K562 treated with DMSO at 1 percent for 48 hours (cell line): ENCODE measurements around the gene CAPN1. TPM values are rescaled to one million over a fixed set of nuclear protein-coding genes. Genes with fewer than 3 reads are reported as not detected.

Experiments used
- total RNA-seq: library from RNA; unstranded; fragments of 300-600 nt; gene quantifications from 2 replicates; pipeline ENCODE4 v1.2.3, GENCODE V29; 2022; ENCODE audit warnings: low replicate concordance; ENCODE audit errors: extremely low read depth

Gene CAPN1
- not detected in 2 replicates for total RNA-seq

DNA sequence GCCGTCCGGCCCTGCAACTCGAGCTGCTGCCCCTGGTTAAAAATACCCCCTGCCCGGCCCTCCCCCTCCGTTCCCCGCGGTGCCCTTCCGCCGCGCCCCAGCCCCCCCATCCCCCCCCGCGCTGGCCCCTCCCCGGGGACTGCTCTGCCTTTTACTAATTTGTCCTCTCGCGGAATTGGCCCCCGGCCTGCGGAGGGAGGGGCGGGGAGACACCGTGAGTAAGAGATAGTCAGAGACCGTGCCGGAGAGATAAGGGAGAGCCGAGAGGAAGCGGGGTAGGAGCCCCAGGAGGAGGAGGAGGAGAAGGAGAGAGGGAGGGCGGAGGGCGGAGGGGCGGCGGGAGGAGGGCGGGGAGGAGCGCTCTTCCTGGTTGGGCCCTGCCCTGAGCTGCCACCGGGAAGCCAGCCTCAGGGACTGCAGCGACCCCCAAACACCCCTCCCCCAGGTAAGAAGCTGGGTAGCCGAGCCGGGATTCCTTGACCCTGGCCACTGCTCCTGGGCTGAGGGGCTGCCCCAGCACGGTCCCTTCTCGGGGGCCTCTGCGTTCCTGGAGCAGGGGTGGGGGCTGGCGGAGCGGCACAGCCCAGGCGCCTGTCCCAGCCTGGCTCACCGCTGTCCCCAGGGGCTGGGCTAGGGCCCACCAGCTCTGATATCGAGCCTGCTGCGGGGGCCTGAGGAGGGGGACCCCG is at the start of gene CAPN1:
Gene CAPN1 (plus strand): TSS at position 360 of the 689 bp plus-strand sequence. CDS start 774 bp downstream, outside the sequence.

DNA sequence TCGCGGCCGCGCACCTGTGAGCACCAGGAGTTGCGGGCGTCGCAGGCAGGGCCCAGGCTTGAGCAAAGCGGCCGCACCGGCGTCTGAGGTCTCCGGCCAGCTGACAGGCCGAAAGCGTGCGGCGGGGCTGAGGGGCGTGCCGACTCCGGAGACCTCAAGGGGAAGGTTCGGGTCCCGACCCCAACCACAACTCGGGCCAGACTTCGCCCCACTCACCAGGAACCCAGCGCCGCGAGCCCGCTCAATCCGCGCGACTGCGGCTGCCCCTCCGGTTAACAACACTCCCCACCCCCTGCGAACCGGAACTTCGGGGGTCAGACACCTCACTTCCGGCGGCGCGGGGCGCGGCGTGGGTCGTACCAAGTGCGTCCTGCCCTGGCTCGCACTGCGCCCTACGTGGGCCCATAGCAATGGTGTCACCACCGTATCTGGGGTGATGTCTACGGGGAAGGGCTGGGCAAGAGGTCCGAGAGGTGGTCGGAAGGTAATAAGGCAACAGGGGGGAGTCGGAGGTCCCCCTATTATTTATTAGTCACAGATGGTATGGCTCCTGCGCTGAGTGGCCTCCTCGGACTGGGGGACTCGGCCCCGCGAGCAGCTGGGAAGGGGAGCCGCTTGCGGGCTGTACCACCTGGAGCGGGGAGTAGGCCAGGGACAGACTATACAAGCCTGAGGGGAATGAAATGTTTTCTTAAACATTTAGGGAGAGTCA is 47.3 kb upstream of the CAPN1 start, which contains the start of gene SYVN1:
Gene SYVN1 (minus strand): TSS at position 280 of the 712 bp plus-strand sequence. CDS start 918 bp downstream, outside the sequence.

DNA sequence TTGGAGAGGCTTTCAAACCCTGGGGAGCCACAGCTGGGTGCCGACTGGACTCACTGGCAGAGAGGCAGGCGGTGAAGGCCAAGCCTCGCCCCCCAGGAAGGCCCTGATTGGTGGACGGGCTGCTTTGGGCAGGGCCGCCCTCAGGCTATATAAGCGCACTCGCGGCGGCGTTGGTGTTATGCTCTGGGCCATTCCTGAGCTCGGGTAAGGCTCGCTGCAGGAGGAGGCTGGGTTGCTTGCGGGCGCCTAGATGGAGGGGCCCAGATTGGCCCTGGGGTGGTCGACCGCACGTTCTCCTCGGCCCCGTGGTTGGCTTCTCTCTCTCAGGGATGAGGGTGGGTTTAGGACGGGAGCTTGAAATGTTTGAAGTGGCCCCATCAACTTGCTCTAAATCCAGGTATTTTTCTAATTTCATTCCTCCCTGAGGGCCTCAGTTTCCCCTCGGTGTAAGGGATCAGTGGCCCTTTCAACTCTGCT is 11.6 kb upstream of the CAPN1 start, which contains the start of gene SPDYC:
Gene SPDYC (plus strand): TSS at position 176 of the 477 bp plus-strand sequence. CDS start 1,125 bp downstream, outside the sequence.

Other genes with a start within 250 kb of the CAPN1 start
- not detected in 2 replicates for gene GPHA2, start 246.0 kb upstream of the CAPN1 start, total RNA-seq
- not detected in 2 replicates for gene MAJIN, start 209.8 kb upstream of the CAPN1 start, total RNA-seq
- not detected in 2 replicates for gene BATF2, start 185.0 kb upstream of the CAPN1 start, total RNA-seq
- gene ARL2, start 167.8 kb upstream of the CAPN1 start, total RNA-seq, result not detected in 2 replicates
- gene SNX15, start 154.5 kb upstream of the CAPN1 start, total RNA-seq, result not detected in 2 replicates
- gene SAC3D1, start 140.7 kb upstream of the CAPN1 start, total RNA-seq, result not detected in 2 replicates
- gene NAALADL1, start 123.4 kb upstream of the CAPN1 start, total RNA-seq, result not detected in 2 replicates
- not detected in 2 replicates for gene CDCA5, start 97.9 kb upstream of the CAPN1 start, total RNA-seq
- gene ZFPL1, start 97.7 kb upstream of the CAPN1 start, total RNA-seq, result not detected in 2 replicates
- not detected in 2 replicates for gene VPS51, start 85.7 kb upstream of the CAPN1 start, total RNA-seq
- gene TM7SF2, start 70.1 kb upstream of the CAPN1 start, total RNA-seq, result not detected in 2 replicates
- gene ZNHIT2, start 64.2 kb upstream of the CAPN1 start, total RNA-seq, result not detected in 2 replicates
- gene FAU, start 59.8 kb upstream of the CAPN1 start, total RNA-seq, result not detected in 2 replicates
- gene MRPL49, start 59.6 kb upstream of the CAPN1 start, total RNA-seq, result not detected in 2 replicates
- gene SYVN1, start 47.4 kb upstream of the CAPN1 start, total RNA-seq, result not detected in 2 replicates
- gene SPDYC, start 11.7 kb upstream of the CAPN1 start, total RNA-seq, result not detected in 2 replicates
- gene POLA2, start 80.0 kb downstream of the CAPN1 start, total RNA-seq, result not detected in 2 replicates
- gene CDC42EP2, start 132.9 kb downstream of the CAPN1 start, total RNA-seq, result not detected in 2 replicates
- 1,832 TPM in 1 of 2 replicates, not detected in the other for gene DPF2, start 151.9 kb downstream of the CAPN1 start, total RNA-seq
- gene TIGD3, start 172.8 kb downstream of the CAPN1 start, total RNA-seq, result not detected in 2 replicates
- gene SLC25A45, start 200.7 kb downstream of the CAPN1 start, total RNA-seq, result not detected in 2 replicates
- not detected in 2 replicates for gene FRMD8, start 204.7 kb downstream of the CAPN1 start, total RNA-seq
- gene NEAT1, start 240.9 kb downstream of the CAPN1 start, total RNA-seq, result 149 TPM in 1 of 2 replicates, not detected in the other